Endometrium (tissue), 2 donors: ENCODE data around the gene COQ8A.
A peak's percentile ranks its signal among the peaks of the same experiment; 100 is the strongest.

ENCODE experiments used
- FAIRE-seq: peaks from 2 replicates; lab custom pipeline; 2012; peaks lifted over from hg19 to GRCh38; lab: Jason Lieb, UNC
- donor health status: control.
- donor health status: control.

Gene COQ8A

GRCh38 chr1:226940029-226940805, at the start of gene COQ8A:
Gene COQ8A, plus strand, starts transcription at chr1:226940294. Its CDS starts 21,092 bp downstream, at chr1:226961386.
- peak; percentile 95 for FAIRE-seq

GRCh38 chr1:226890331-226891108, 49.6 kb upstream of the COQ8A start:
- FAIRE-seq: no peak

GRCh38 chr1:226891346-226891745, 48.7 kb upstream of the COQ8A start:
- FAIRE-seq: no peak

GRCh38 chr1:226891846-226892523, 48.1 kb upstream of the COQ8A start:
- no peak for FAIRE-seq

GRCh38 chr1:226892524-226892875, 47.6 kb upstream of the COQ8A start:
- FAIRE-seq: no peak

GRCh38 chr1:226893936-226894335, 46.2 kb upstream of the COQ8A start:
- no peak for FAIRE-seq

- no peak for FAIRE-seq
Measured at GRCh38 chr1:226894826-226895225, 45.3 kb upstream of the COQ8A start.

GRCh38 chr1:226895644-226896043, 44.5 kb upstream of the COQ8A start:
- no peak for FAIRE-seq

- no peak for FAIRE-seq
Measured at GRCh38 chr1:226898246-226898645, 41.8 kb upstream of the COQ8A start.

- FAIRE-seq: no peak
Measured at GRCh38 chr1:226901421-226901820, 38.7 kb upstream of the COQ8A start.

- FAIRE-seq: no peak
Measured at GRCh38 chr1:226902601-226903000, 37.5 kb upstream of the COQ8A start.

GRCh38 chr1:226903819-226904716, 36.0 kb upstream of the COQ8A start:
- no peak for FAIRE-seq

GRCh38 chr1:226904772-226905171, 35.3 kb upstream of the COQ8A start:
- FAIRE-seq: no peak

- no peak for FAIRE-seq
Measured at GRCh38 chr1:226908419-226908818, 31.7 kb upstream of the COQ8A start.

GRCh38 chr1:226908913-226909312, 31.2 kb upstream of the COQ8A start:
- no peak for FAIRE-seq

GRCh38 chr1:226912587-226913176, 27.4 kb upstream of the COQ8A start:
- FAIRE-seq: no peak

GRCh38 chr1:226915672-226915995, 24.5 kb upstream of the COQ8A start:
- no peak for FAIRE-seq

GRCh38 chr1:226916497-226916896, 23.6 kb upstream of the COQ8A start:
- FAIRE-seq: no peak

GRCh38 chr1:226919587-226919986, 20.5 kb upstream of the COQ8A start:
- no peak for FAIRE-seq

GRCh38 chr1:226919995-226920394, 20.1 kb upstream of the COQ8A start:
- no peak for FAIRE-seq

GRCh38 chr1:226920446-226920894, 19.6 kb upstream of the COQ8A start:
- no peak for FAIRE-seq

GRCh38 chr1:226921504-226921903, 18.6 kb upstream of the COQ8A start:
- no peak for FAIRE-seq
